ENCODE measurements around the gene MAP7D3. TPM values are rescaled to one million over a fixed set of nuclear protein-coding genes. Genes with fewer than 3 reads are reported as not detected.
A peak's percentile ranks its signal among the peaks of the same experiment; 100 is the strongest.
"Not testable (repeated sequence)": the region's sequence is repeated elsewhere in the genome, so short reads cannot be mapped to it uniquely, and the experiment has no call there.

Gene MAP7D3, protein sequence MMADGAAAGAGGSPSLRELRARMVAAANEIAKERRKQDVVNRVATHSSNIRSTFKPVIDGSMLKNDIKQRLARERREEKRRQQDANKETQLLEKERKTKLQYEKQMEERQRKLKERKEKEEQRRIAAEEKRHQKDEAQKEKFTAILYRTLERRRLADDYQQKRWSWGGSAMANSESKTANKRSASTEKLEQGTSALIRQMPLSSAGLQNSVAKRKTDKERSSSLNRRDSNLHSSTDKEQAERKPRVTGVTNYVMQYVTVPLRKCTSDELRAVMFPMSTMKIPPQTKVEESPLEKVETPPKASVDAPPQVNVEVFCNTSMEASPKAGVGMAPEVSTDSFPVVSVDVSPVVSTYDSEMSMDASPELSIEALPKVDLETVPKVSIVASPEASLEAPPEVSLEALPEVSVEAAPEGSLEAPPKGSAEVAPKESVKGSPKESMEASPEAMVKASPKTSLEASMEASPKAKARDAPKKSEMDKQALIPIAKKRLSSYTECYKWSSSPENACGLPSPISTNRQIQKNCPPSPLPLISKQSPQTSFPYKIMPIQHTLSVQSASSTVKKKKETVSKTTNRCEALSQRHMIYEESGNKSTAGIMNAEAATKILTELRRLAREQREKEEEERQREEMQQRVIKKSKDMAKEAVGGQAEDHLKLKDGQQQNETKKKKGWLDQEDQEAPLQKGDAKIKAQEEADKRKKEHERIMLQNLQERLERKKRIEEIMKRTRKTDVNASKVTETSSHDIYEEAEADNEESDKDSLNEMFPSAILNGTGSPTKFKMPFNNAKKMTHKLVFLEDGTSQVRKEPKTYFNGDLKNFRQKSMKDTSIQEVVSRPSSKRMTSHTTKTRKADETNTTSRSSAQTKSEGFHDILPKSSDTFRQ
- 10 to 100 TPM; 16.8 to 22.7 TPM for total RNA-seq

- H3K27ac Mint-ChIP-seq = peak within 1 kb of the TSS; percentile 80
- CTCF ChIA-PET = no interaction called here
- no peaks in the 10 kb centered on the region for H3K27me3 Mint-ChIP-seq
These were observed at the start of gene MAP7D3 for GRCh38 chrX:136251041-136251991. Gene MAP7D3 (minus strand): TSS chrX:136251400. CDS start chrX:136251358, 42 bp downstream.

DNA sequence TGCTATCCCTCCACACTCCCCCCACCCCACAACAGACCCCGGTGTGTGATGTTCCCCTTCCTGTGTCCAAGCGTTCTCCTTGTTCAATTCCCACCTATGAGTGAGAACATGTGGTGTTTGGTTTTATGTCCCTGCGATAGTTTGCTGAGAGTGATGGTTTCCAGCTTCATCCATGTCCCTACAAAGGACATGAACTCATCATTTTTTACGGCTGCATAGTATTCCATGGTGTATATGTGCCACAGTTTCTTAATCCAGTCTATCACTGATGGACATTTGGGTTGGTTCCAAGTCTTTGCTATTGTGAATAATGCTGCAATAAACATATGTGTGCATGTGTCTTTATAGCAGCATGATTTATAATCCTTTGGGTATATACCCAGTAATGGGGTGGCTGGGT lies 49.5 kb upstream of the MAP7D3 start, which contains the start of gene ADGRG4:
ADGRG4 (plus strand) TSS at position 243 of the 400 bp plus-strand sequence. CDS start 7,815 bp downstream, outside the sequence.
- DNase-seq; H3K4me3 Mint-ChIP-seq; H3K4me1 Mint-ChIP-seq; intact Hi-C loops (cut with DNase I, micrococcal nuclease); H3K36me3 Mint-ChIP-seq (ENCODE audit: low read depth); ATAC-seq; H3K27me3 Mint-ChIP-seq; H3K9me3 Mint-ChIP-seq (ENCODE audit: low read depth); H3K27ac Mint-ChIP-seq; CTCF ChIA-PET; POLR2A ChIA-PET: not testable (repeated sequence)

More at GRCh38 chrX:136251041-136251991, at the start of gene MAP7D3:
- ATAC-seq = peak; percentile 91
- intact Hi-C loops (cut with DNase I, micrococcal nuclease) = loop anchor here (1.0 to 10.0 kb wide), 6 partner anchors 104 to 663 kb away; partner anchors contain the start of genes HTATSF1 (in 2 of the 2), FHL1 (in 1 of the 2) and MMGT1 (in 1 of the 2)
- Mint-ChIP-seq H3K4me1 (peaks cover 8% of the 10 kb centered on the region), H3K4me3 (peak within 1 kb of the TSS; percentile 81), H3K36me3 (ENCODE audit: low read depth) (no peaks in the 10 kb centered on the region), H3K9me3 (ENCODE audit: low read depth) (no peaks in the 10 kb centered on the region)
- DNase-seq = peak; percentile 80
- POLR2A ChIA-PET = interaction anchor here (0.8 kb wide), 1 partner anchor 267 kb away, joined by 3 read pairs; no protein-coding TSS in a partner anchor

DNA sequence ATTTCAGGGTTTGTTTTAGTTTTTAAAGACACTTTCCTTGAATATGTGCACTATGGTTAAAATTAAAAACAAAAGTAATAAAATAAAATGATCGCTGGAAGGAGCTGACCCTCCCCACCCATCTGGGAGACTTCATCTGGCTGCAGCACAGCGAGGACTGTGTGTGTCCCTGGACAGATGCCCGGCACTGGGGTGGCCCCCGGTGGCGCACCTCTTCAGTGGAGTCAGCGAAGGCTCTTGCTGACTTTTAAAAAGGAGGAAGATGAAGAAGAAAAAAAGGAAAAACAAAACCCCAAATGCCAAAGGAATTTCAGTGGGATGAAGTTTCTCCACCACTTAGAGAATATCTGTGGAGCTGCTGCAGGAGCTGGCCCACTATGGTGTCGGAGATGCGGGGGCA lies 44.2 kb upstream of the MAP7D3 start:
- POLR2A ChIA-PET = no interaction called here
- Mint-ChIP-seq H3K27me3 (peaks cover 4% of the 10 kb centered on the region), H3K9me3 (ENCODE audit: low read depth) (no peaks in the 10 kb centered on the region), H3K36me3 (ENCODE audit: low read depth) (no peaks in the 10 kb centered on the region), H3K4me1 (no peaks in the 10 kb centered on the region), H3K4me3 (no peak overlapping the region), H3K27ac (no peak overlapping the region)
- CTCF ChIA-PET = interaction anchor here (1.5 kb wide), 1 partner anchor 42 kb away, joined by 3 read pairs; no protein-coding TSS in a partner anchor
- intact Hi-C loops (cut with DNase I, micrococcal nuclease) = no loop called here
- no peak for DNase-seq
- no peak for ATAC-seq

GRCh38 chrX:136292656-136293055 lies 41.5 kb upstream of the MAP7D3 start:
- Mint-ChIP-seq H3K9me3 (ENCODE audit: low read depth) (no peaks in the 10 kb centered on the region), H3K36me3 (ENCODE audit: low read depth) (no peaks in the 10 kb centered on the region), H3K4me3 (no peak overlapping the region), H3K27ac (no peak overlapping the region), H3K4me1 (no peaks in the 10 kb centered on the region), H3K27me3 (peaks cover 2% of the 10 kb centered on the region)
- DNase-seq = no peak
- ChIA-PET CTCF (no interaction called here), POLR2A (no interaction called here)
- no peak for ATAC-seq
- intact Hi-C loops (cut with DNase I, micrococcal nuclease) = no loop called here

GRCh38 chrX:136291824-136292223 lies 40.6 kb upstream of the MAP7D3 start:
- Mint-ChIP-seq H3K9me3 (ENCODE audit: low read depth) (no peaks in the 10 kb centered on the region), H3K4me3 (no peak overlapping the region), H3K27ac (no peak overlapping the region), H3K36me3 (ENCODE audit: low read depth) (no peaks in the 10 kb centered on the region), H3K4me1 (no peaks in the 10 kb centered on the region), H3K27me3 (peaks cover 2% of the 10 kb centered on the region)
- intact Hi-C loops (cut with DNase I, micrococcal nuclease) = no loop called here
- ChIA-PET CTCF (no interaction called here), POLR2A (no interaction called here)
- DNase-seq (no peak), ATAC-seq (no peak)

DNA sequence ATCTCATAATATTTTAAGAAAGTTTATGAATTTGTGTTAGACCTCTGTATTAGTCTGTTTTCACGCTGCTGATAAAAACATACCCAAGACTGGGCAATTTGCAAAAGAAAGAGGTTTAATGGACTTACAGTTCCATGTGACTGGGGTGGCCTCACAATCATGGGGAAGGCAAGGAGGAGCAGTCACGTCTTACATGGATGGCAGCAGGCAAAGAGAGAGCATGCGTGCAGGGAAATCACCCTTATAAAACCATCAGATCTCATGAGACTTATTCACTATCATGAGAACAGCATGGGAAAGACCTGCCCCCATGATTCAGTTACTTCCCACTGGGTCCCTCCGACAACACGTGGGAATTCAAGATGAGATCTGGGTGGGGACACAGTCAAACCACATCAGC lies 35.2 kb upstream of the MAP7D3 start:
- ATAC-seq; CTCF ChIA-PET; H3K4me1 Mint-ChIP-seq; H3K9me3 Mint-ChIP-seq (ENCODE audit: low read depth); POLR2A ChIA-PET; intact Hi-C loops (cut with DNase I, micrococcal nuclease); H3K36me3 Mint-ChIP-seq (ENCODE audit: low read depth); DNase-seq; H3K4me3 Mint-ChIP-seq; H3K27ac Mint-ChIP-seq; H3K27me3 Mint-ChIP-seq: not testable (repeated sequence)

DNA sequence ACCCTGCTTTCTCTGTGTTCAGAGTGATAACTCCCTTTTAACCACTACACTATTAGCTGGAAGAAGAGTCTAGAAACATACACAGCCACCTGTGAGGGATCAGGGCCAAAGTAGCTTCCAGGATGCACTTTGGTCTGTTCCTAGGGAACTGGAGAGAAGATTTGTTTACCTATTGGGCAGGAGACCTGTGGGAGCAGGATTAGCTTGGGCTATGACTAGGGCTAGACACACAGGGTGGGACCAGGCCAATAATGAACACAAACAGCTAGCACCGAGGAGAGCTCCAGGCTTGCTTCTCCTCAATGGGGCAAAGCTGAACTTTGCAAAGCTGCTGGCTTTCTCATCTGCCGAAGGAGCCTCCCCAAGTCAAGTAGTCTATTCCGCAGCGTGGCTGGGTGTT lies 24.4 kb upstream of the MAP7D3 start:
- Mint-ChIP-seq H3K27ac (no peak overlapping the region), H3K36me3 (ENCODE audit: low read depth) (no peaks in the 10 kb centered on the region), H3K4me3 (no peak overlapping the region), H3K27me3 (no peaks in the 10 kb centered on the region), H3K9me3 (ENCODE audit: low read depth) (no peaks in the 10 kb centered on the region), H3K4me1 (peaks cover 3% of the 10 kb centered on the region)
- POLR2A ChIA-PET = no interaction called here
- CTCF ChIA-PET = interaction anchor here (0.7 kb wide), 1 partner anchor 248 kb away, joined by 3 read pairs; no protein-coding TSS in a partner anchor
- DNase-seq = no peak
- no peak for ATAC-seq
- intact Hi-C loops (cut with DNase I, micrococcal nuclease) = no loop called here

- POLR2A ChIA-PET = no interaction called here
- peaks cover 3% of the 10 kb centered on the region for H3K4me1 Mint-ChIP-seq
- CTCF ChIA-PET = no interaction called here
- H3K27ac Mint-ChIP-seq = no peak overlapping the region
- no peak for DNase-seq
- H3K4me3 Mint-ChIP-seq = no peak overlapping the region
- intact Hi-C loops (cut with DNase I, micrococcal nuclease) = no loop called here
- H3K27me3 Mint-ChIP-seq = no peaks in the 10 kb centered on the region
- ATAC-seq = no peak
- no peaks in the 10 kb centered on the region for H3K36me3 Mint-ChIP-seq (ENCODE audit: low read depth)
- H3K9me3 Mint-ChIP-seq (ENCODE audit: low read depth) = no peaks in the 10 kb centered on the region
These were observed 22.8 kb upstream of the MAP7D3 start for GRCh38 chrX:136273986-136274385.

GRCh38 chrX:136272325-136272724 lies 21.1 kb upstream of the MAP7D3 start:
- H3K27me3 Mint-ChIP-seq = no peaks in the 10 kb centered on the region
- H3K27ac Mint-ChIP-seq = no peak overlapping the region
- ChIA-PET CTCF (interaction anchor here (2.1 kb wide), 1 partner anchor 244 kb away, joined by 7 read pairs; no protein-coding TSS in a partner anchor), POLR2A (no interaction called here)
- no peaks in the 10 kb centered on the region for H3K36me3 Mint-ChIP-seq (ENCODE audit: low read depth)
- intact Hi-C loops (cut with DNase I, micrococcal nuclease) = no loop called here
- DNase-seq = no peak
- no peak overlapping the region for H3K4me3 Mint-ChIP-seq
- no peak for ATAC-seq
- H3K9me3 Mint-ChIP-seq (ENCODE audit: low read depth) = no peaks in the 10 kb centered on the region
- peaks cover 4% of the 10 kb centered on the region for H3K4me1 Mint-ChIP-seq

- Mint-ChIP-seq H3K27me3 (no peaks in the 10 kb centered on the region), H3K4me3 (no peak overlapping the region), H3K36me3 (ENCODE audit: low read depth) (no peaks in the 10 kb centered on the region), H3K27ac (no peak overlapping the region), H3K4me1 (peaks cover 4% of the 10 kb centered on the region), H3K9me3 (ENCODE audit: low read depth) (no peaks in the 10 kb centered on the region)
- CTCF ChIA-PET = interaction anchor here (0.6 to 2.1 kb wide), 4 partner anchors 71 to 474 kb away, joined by 3 to 7 read pairs (median 4); no protein-coding TSS in a partner anchor
- POLR2A ChIA-PET = interaction anchor here (0.6 kb wide), 1 partner anchor 62 kb away, joined by 3 read pairs; no protein-coding TSS in a partner anchor
- no peak for ATAC-seq
- DNase-seq = no peak
- intact Hi-C loops (cut with DNase I, micrococcal nuclease) = no loop called here
These were observed 20.1 kb upstream of the MAP7D3 start for GRCh38 chrX:136271300-136271699.

Data from activated CD4-positive, alpha-beta T cell treated with anti-CD3 and anti-CD28 coated beads for 36 hours (primary cell).